GM19023 (cell line): ENCODE measurements around the gene CAPN5.
"Not testable (repeated sequence)": the region's sequence is repeated elsewhere in the genome, so short reads cannot be mapped to it uniquely, and the experiment has no call there.

Source experiments
- ATAC-seq: cut with Tn5 transposase; IDR thresholded peaks from one replicate; pipeline ENCODE4 v1.9.1; 2021; ENCODE audit warnings: mild to moderate bottlenecking, moderate library complexity; ENCODE audit not compliant: unreplicated experiment

The CAPN5 gene

GRCh38 chr11:77094841-77095365 lies 28.1 kb downstream of the CAPN5 start:
- ATAC-seq = no peak

- ATAC-seq = no peak
Measured at GRCh38 chr11:77095551-77096490, 29.1 kb downstream of the CAPN5 start.

- ATAC-seq = no peak
Measured at GRCh38 chr11:77096591-77097019, 29.8 kb downstream of the CAPN5 start.

- ATAC-seq = not testable (repeated sequence)
Measured at GRCh38 chr11:77097180-77097579, 30.4 kb downstream of the CAPN5 start.

GRCh38 chr11:77100166-77101042 lies 33.6 kb downstream of the CAPN5 start:
- no peak for ATAC-seq

GRCh38 chr11:77101043-77101537 lies 34.3 kb downstream of the CAPN5 start:
- no peak for ATAC-seq

- ATAC-seq = no peak
Measured at GRCh38 chr11:77102246-77103210, 35.8 kb downstream of the CAPN5 start, which contains the start of gene OMP. OMP (plus strand) TSS chr11:77102840; CDS start chr11:77102840, 0 bp downstream.

GRCh38 chr11:77103319-77103718 lies 36.5 kb downstream of the CAPN5 start:
- no peak for ATAC-seq

- no peak for ATAC-seq
Measured at GRCh38 chr11:77104727-77105126, 38.0 kb downstream of the CAPN5 start.

- ATAC-seq = no peak
Measured at GRCh38 chr11:77106321-77106720, 39.5 kb downstream of the CAPN5 start.

- ATAC-seq = no peak
Measured at GRCh38 chr11:77106759-77107158, 40.0 kb downstream of the CAPN5 start.

GRCh38 chr11:77107950-77108349 lies 41.2 kb downstream of the CAPN5 start:
- ATAC-seq = no peak

- ATAC-seq = no peak
Measured at GRCh38 chr11:77108436-77108835, 41.7 kb downstream of the CAPN5 start.

- ATAC-seq = no peak
Measured at GRCh38 chr11:77109236-77110019, 42.7 kb downstream of the CAPN5 start.

GRCh38 chr11:77110836-77111235 lies 44.1 kb downstream of the CAPN5 start:
- ATAC-seq = no peak

- no peak for ATAC-seq
Measured at GRCh38 chr11:77111277-77111676, 44.5 kb downstream of the CAPN5 start.

GRCh38 chr11:77111946-77112345 lies 45.2 kb downstream of the CAPN5 start:
- ATAC-seq = no peak

GRCh38 chr11:77112641-77113381 lies 46.0 kb downstream of the CAPN5 start:
- no peak for ATAC-seq
